HK-2 (cell line): ENCODE results near the gene CAPN11.

Source experiments
- DNase-seq: peaks from one replicate; pipeline ENCODE4 v3.0.0-alpha.2; 2018; ENCODE audit not compliant: unreplicated experiment

CAPN11 gene

GRCh38 chr6:44211284-44211683 is 52.7 kb downstream of the CAPN11 start:
- no peak for DNase-seq

- no peak for DNase-seq
Measured at GRCh38 chr6:44214307-44214706, 55.7 kb downstream of the CAPN11 start.

- DNase-seq = no peak
Measured at GRCh38 chr6:44216677-44217331, 58.2 kb downstream of the CAPN11 start, which contains the start of gene MYMX. Gene MYMX (plus strand): TSS chr6:44216926. CDS start chr6:44217472, 546 bp downstream.

GRCh38 chr6:44217332-44218143 is 58.9 kb downstream of the CAPN11 start:
- DNase-seq = no peak

- DNase-seq = peak; percentile 76
Measured at GRCh38 chr6:44219053-44219814, 60.6 kb downstream of the CAPN11 start.

GRCh38 chr6:44219815-44220784 is 61.5 kb downstream of the CAPN11 start:
- DNase-seq = no peak

- DNase-seq = no peak
Measured at GRCh38 chr6:44220913-44221290, 62.3 kb downstream of the CAPN11 start.

GRCh38 chr6:44221291-44221960 is 62.8 kb downstream of the CAPN11 start:
- peak; percentile 86 for DNase-seq

- peak; percentile 24 for DNase-seq
Measured at GRCh38 chr6:44221961-44222335, 63.3 kb downstream of the CAPN11 start.

GRCh38 chr6:44222486-44223318 is 64.1 kb downstream of the CAPN11 start:
- DNase-seq = no peak

GRCh38 chr6:44223319-44224028 is 64.9 kb downstream of the CAPN11 start, which contains the start of gene SLC29A1:
Gene SLC29A1 (plus strand): TSS chr6:44223595. CDS start chr6:44227314, 3,719 bp downstream.
- DNase-seq = peak; percentile 84

- DNase-seq = peak; percentile 60
Measured at GRCh38 chr6:44224029-44224964, 65.7 kb downstream of the CAPN11 start.

- DNase-seq = no peak
Measured at GRCh38 chr6:44224965-44225305, 66.3 kb downstream of the CAPN11 start.

- DNase-seq = no peak
Measured at GRCh38 chr6:44225579-44226325, 67.1 kb downstream of the CAPN11 start.

- DNase-seq = no peak
Measured at GRCh38 chr6:44226368-44227147, 67.9 kb downstream of the CAPN11 start.

- no peak for DNase-seq
Measured at GRCh38 chr6:44227148-44227793, 68.7 kb downstream of the CAPN11 start.
